CD4-positive, alpha-beta T cell treated with Interleukin-17A for 1 hour (primary cell): ENCODE data around the gene CFAP141.
"Not testable (repeated sequence)": the region's sequence is repeated elsewhere in the genome, so short reads cannot be mapped to it uniquely, and the experiment has no call there.

Source experiments
- DNase-seq: peaks from one replicate; pipeline ENCODE4 v3.0.0-alpha.2; 2020

CFAP141 gene

DNA sequence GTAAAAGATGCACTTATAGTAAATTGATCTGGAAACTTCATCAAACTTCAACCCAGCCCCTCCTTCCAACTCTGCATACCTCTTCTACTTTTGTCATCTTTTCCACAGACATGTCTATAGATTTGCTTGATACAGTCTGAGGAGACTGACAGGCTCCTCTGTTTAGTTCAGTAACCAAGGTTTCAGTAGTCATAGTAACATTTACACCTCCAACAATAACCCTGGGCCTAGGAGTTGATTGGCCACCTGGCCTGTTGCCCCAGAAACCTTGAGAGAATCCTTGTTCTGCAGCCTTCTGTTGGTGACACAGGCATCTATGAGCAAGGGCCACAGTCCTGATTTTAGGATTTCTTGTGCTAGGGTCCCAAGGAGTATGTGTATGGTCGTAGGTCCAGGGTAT lies at the start of gene CFAP141:
Gene CFAP141, minus strand, starts transcription at position 138 of the 400 bp plus-strand sequence. Its CDS starts 26 bp downstream, at position 112.
- DNase-seq: peak; percentile 27

GRCh38 chr1:154253671-154254070 lies 47.5 kb upstream of the CFAP141 start:
- DNase-seq: no peak

GRCh38 chr1:154241703-154242351 lies 35.7 kb upstream of the CFAP141 start:
- peak; percentile 17 for DNase-seq

DNA sequence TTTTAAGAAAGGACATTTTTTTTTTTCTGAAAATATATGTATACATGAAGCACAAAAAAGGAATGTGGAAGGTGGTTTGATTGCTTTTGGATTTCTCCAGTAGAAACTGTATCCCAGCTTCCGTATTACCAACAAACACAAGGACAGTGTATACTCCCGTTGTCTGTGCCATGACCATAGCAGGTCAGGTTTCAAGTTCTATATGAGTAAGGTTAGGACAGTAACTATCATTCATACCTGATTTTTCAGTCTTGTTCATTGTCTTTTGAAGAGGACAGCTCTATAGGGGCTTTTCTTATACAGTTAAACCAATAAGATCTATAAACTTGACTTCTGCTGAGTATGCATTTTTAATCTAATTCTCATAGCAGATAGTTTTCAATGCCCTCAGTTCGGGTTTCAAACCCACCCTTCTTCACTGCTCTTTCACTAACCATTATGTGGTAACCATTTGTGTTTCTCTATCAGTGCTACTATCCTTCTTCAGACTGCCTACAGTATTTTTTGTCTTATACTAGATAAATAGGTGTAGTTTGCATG lies 34.2 kb upstream of the CFAP141 start:
- DNase-seq: no peak

DNA sequence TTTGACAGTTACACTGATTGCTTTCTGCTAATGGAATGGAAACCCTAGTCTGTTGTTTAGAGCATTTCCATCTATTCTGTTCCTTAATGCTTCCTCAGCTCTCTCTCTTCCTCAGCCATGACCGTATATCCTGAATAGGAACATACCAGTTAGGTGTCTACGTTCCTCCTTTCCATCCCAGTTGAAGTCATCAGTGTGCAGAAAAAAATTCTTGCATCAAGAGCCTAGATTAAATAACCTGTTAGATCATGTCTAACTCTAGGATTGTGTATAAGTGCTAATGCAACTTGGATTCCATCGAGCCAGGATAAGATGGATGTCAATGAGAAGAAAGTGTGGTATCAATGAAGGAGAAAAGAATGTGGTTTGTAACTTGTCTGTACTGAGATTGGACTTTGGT lies 33.4 kb upstream of the CFAP141 start:
- DNase-seq: no peak

GRCh38 chr1:154237880-154238506 lies 31.9 kb upstream of the CFAP141 start:
- DNase-seq: no peak

GRCh38 chr1:154237435-154237834 lies 31.3 kb upstream of the CFAP141 start:
- DNase-seq: no peak

DNA sequence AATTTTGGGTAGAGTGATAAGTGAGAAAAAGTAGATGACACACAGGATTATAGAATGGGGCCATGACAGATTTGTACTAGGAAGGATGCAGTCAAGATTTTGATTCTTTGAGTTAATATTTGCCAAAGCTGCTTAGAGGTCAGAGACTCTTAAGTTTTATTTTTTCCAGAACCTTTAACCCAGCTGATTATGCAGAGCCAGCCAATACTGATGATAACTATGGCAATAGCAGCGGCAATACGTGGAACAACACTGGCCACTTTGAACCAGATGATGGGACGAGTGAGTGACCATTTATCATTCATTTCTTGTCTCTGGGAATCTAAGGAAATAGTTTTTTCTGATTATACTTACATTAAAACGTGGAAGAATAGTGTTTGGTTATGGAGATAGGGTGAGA lies 30.7 kb upstream of the CFAP141 start:
- no peak for DNase-seq

GRCh38 chr1:154233127-154233526 lies 27.0 kb upstream of the CFAP141 start:
- DNase-seq: not testable (repeated sequence)

- not testable (repeated sequence) for DNase-seq
These were observed 25.0 kb upstream of the CFAP141 start for GRCh38 chr1:154231112-154231511.

GRCh38 chr1:154225370-154225769 lies 19.2 kb upstream of the CFAP141 start:
- DNase-seq: no peak

- DNase-seq: no peak
These were observed 17.5 kb upstream of the CFAP141 start for GRCh38 chr1:154223621-154224020.

- DNase-seq: no peak
These were observed 16.8 kb upstream of the CFAP141 start for GRCh38 chr1:154222918-154223317.

DNA sequence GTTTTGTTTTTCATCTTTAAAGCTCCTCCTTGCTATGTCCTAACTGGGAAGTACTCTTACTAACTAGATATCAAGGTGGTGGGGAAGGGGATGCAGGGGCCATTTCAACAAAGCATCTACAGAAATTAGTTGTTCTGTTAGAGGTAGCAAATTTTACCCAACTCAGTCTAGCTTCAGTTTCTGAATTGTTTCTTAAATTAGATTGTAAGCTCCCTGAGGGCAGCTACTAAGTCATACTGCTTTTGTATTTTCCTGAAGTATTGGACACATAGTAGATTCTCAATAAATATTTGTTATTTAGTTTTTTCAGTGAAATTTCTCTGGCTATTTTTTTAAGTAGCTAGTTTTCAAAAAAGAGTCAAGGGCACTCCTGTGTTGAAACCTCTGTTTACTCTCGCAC lies 16.4 kb upstream of the CFAP141 start:
- DNase-seq: no peak

DNA sequence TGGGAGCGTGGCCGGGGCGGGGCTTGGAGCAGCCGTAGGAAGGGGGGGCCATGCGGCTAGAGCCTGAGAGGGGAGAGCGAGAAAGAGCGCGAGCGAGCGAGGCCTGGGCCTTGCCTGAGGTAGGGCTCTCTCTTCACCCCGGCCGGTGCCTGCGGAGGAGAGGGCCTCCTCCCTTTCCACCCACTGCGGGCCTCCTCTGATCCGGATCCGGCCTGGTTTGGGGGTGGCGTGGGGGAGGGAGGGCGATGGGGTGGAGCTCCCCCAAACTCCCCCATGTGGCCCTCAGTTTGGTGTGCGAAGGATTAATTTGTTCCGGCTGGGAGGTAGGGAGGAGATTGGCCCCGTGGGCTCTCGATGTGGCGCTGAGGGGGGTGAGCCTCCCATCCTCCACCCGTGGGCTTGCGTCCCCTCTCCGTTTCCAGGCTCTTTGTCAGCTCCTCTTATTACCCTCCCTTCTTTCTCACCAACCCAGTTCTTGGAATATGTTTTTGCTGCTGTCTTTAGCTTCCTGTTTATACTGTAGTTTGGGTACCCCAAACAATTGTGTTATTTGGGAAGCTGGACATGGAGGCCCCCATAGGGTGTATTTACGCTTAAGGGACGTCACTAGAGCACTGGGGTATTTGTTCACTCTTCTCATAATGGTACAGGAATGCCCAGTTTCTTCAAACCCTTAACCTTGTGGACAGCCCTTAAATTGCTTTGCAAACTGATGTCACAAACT lies 15.3 kb upstream of the CFAP141 start:
- peak; percentile 81 for DNase-seq

GRCh38 chr1:154220970-154221277 lies 14.8 kb upstream of the CFAP141 start:
- DNase-seq: no peak

GRCh38 chr1:154220071-154220969 lies 14.2 kb upstream of the CFAP141 start, which contains the start of gene UBAP2L:
TSS of gene UBAP2L (plus strand) at chr1:154220955. CDS start at chr1:154225124, 4,169 bp downstream.
- peak; percentile 98 for DNase-seq

- peak; percentile 15 for DNase-seq
These were observed 13.4 kb upstream of the CFAP141 start for GRCh38 chr1:154219541-154219940.

- DNase-seq: no peak
These were observed 12.4 kb upstream of the CFAP141 start for GRCh38 chr1:154218545-154218944.

- DNase-seq: no peak
These were observed 7.1 kb upstream of the CFAP141 start for GRCh38 chr1:154213274-154213673.

GRCh38 chr1:154212083-154212482 lies 6.0 kb upstream of the CFAP141 start:
- no peak for DNase-seq

- DNase-seq: no peak
These were observed 2.7 kb upstream of the CFAP141 start for GRCh38 chr1:154208677-154209388.
